HG03469 (cell line): ENCODE results near the gene SLC25A39.
A peak's percentile ranks its signal among the peaks of the same experiment; 100 is the strongest.
"Not testable (repeated sequence)": the region's sequence is repeated elsewhere in the genome, so short reads cannot be mapped to it uniquely, and the experiment has no call there.

ENCODE experiments used
- ATAC-seq: cut with Tn5 transposase; IDR thresholded peaks from one replicate; pipeline ENCODE4 v1.9.1; 2021; ENCODE audit warnings: mild to moderate bottlenecking, moderate library complexity, moderate number of reproducible peaks; ENCODE audit not compliant: unreplicated experiment

SLC25A39 gene

GRCh38 chr17:44324571-44325275, at the start of gene SLC25A39:
TSS of gene SLC25A39 (minus strand) at chr17:44324823. CDS start at chr17:44323562, 1,261 bp downstream.
- ATAC-seq: peak; percentile 60

DNA sequence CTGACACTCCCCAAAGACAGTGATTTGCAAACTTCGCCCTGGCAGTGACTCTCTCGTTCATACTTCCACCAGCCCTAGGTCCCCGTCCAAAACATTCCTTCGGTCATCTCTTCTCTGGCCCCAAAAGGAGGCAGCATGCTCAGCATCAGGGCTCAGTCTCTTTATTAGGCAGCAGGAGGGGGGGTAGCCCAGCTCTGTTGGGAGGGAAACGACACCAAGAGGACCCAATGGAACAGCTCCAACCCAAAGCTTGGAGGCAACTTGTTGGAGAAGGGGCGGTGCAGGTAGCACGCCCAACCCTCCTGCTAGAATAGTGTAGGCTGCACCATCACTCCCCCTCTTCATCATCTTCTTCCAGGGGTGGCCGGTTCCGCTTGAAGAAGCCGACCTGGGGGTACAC, 47.4 kb upstream of the SLC25A39 start:
- ATAC-seq: no peak

DNA sequence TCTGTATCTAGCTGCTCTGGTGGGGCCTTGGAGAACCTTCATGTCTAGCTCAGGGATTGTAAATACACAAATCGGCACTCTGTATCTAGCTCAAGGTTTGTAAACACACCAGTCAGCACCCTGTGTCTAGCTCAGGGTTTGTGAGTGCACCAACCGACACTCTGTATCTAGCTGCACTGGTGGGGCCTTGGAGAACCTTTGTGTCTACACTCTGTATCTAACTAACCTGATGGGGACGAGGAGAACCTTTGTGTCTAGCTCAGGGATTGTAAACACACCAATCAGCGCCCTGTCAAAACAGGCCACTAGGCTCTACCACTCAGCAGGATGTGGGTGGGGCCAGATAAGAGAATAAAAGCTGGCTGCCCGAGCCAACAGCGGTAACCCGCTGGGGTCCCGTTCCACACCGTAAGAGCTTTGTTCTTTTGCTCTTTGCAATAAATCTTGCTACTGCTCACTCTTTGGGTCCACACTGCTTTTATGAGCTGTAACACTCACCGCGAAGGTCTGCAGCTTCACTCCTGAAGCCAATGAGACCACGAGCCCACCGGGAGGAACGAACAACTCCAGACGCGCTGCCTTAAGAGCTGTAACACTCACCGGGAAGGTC, 44.9 kb upstream of the SLC25A39 start:
- not testable (repeated sequence) for ATAC-seq

- ATAC-seq: not testable (repeated sequence)
Observed at GRCh38 chr17:44368391-44369243, 44.0 kb upstream of the SLC25A39 start.

DNA sequence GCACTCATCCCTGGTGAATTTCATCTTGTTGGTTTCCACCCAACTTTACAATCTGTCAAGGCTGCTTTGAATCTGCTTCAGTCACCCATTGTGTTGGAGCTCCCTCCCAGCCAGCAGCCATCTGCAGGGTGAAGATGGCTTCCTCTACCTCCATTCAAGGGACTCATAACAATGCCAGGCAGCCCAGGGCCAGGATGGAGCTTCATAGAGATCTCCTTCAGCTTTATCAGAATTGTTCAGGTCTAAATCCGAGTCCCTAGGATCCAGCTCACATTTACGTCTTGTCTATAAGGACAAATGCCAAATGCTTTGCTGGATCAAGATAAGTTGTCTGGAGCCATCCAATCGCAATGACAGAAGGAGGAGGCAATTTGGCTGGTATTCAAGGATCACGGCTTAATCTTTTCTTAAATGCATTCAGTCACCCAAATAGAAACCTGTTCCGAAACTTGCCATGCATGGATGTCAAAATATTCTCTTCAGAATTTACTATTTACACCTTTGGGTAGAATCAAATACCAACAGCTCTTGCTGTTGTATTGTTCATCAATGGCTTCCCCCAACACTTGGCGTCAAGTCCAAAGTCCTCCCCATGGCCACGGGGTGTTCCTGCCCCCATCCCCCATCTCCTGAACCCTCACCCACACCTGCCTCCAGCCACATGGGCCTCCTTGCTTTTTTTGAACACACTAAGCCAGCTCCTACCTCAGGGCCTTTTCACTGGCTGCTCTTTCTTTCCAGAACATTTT, 42.8 kb upstream of the SLC25A39 start:
- ATAC-seq: no peak

GRCh38 chr17:44365051-44365450, 40.4 kb upstream of the SLC25A39 start:
- ATAC-seq: not testable (repeated sequence)

GRCh38 chr17:44363613-44364159, 39.1 kb upstream of the SLC25A39 start, which contains the start of gene FAM171A2:
TSS of gene FAM171A2 (minus strand) at chr17:44363853. CDS start at chr17:44363714, 139 bp downstream.
- ATAC-seq: no peak

- ATAC-seq: no peak
Observed at GRCh38 chr17:44362949-44363612, 38.5 kb upstream of the SLC25A39 start.

- ATAC-seq: no peak
Observed at GRCh38 chr17:44362459-44362948, 37.9 kb upstream of the SLC25A39 start.

DNA sequence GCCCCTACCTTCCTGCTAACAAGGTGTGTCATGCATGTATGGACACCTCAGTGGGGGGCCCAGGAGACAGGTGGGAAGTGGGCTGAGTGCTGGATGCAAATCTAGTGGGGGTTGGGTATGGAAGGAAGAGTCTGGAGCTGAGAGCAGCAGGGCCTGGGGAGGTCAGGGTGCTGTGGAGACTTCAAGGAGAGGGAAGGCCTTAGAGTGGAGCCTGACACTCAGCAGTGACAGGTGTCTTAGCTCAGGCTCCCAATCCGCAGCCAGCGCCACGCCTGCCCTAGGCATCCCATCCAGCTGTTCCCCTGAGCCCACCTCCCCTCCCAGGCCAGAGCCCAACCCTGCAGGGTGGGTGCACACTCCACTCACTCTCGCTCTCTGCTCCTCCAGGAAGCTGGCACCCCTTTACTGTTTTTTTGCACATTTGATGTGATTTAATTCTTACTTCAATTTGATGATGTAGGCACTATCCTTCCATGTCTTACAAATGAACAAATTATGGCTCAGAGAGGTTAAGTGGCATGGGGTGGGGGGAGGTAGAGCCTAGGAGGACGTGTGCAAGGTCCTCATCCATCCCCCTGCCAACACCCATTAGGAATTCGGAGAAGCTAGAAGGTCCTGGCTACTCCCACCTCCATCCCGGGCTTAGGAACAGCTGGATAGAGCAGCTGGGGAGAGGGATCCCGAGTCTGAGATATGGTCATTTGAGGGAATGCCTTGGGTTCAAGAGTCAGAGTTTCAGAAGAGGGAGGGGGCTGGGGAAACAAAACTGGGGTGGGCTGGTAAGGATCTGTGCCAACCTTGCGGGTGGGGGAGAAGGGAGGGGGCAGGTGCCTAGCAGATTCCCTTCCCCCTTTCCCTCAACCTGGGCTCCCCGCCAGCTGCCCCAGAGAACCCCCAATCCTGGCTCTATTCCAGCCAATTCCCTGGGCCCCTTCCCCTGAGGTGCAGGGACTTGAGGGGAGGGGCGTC, 37.0 kb upstream of the SLC25A39 start:
- ATAC-seq: no peak

DNA sequence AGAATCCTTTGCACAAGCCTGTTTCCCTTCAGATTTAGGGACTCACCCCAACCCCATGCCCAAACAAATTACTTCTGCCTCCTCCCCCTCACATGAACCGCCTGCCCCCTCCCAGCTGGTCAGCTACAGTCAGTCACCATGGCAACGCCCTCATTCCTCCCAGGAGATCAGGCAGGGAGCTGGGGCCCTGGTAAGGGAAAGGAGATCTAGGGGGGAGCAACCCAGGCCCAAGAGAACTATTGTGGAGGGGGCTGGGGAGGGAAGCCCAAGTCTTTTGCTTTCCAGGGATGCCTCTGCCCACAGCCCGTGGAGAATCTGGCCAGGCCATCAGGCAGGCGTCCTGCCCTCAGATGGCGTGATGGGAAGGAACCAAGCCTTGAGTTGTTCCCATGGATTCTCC, 36.2 kb upstream of the SLC25A39 start:
- no peak for ATAC-seq

- no peak for ATAC-seq
Observed at GRCh38 chr17:44360144-44360533, 35.5 kb upstream of the SLC25A39 start.

DNA sequence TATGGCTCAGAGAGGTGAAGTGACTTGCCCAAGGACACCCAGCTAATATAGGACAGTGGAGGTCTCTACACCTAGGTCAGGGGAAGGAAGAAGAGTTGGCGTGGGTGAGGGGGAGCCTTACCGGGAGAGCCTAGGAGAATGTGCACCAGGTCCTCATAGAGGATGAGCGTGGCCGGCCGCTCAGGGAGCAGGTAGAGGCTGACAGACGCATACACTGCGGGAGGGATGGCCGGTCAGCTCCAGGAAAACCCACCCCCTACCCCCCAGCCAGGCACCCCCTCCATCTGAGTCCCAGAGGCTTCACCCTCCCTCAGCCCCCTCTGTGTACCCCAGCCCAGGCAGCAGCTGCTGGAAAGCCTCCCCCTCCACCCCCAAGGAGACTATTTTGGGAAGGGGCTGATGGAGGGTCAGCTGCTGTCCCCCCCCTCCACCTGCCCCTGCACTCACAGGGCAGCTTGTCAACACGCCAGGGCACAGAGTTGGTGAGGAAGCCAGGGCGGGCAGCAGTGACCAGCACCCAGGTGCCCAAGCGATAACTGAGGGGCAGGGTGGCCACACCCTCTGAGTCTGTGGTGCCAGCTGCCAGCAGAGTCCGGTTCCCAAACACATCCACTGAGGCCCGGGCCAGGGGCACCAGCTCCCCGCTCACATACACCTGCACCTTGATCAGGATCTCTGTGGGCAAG, 35.0 kb upstream of the SLC25A39 start:
- ATAC-seq: no peak

DNA sequence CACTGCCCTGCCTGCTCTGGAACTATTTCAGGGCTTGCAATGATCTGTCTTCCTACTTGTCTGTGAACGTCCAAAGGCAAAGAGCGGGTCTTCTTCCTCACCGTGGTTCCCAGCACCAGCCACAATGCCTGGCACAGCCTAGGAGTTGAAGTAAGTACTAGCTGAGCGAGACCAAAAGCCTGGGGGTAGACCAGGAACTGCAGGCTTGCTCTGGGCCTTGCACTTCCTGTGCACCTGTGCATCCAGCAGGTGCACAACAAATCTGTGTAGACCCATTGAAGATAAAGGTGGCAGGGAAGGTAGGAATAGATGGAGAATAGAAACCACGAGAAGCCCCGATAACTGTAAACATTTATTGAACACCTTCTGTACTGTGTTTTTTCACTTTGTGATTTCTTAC, 34.4 kb upstream of the SLC25A39 start:
- ATAC-seq: no peak

GRCh38 chr17:44358066-44358465, 33.4 kb upstream of the SLC25A39 start:
- ATAC-seq: no peak

- ATAC-seq: no peak
Observed at GRCh38 chr17:44356241-44356640, 31.6 kb upstream of the SLC25A39 start.

- no peak for ATAC-seq
Observed at GRCh38 chr17:44355642-44356099, 31.0 kb upstream of the SLC25A39 start.
